GM21576 (cell line): ENCODE measurements around the gene SH3BP4.

Experiments used
- ATAC-seq: cut with Tn5 transposase; IDR thresholded peaks from one replicate; pipeline ENCODE4 v1.9.1; 2021; ENCODE audit warnings: mild to moderate bottlenecking, moderate library complexity; ENCODE audit not compliant: unreplicated experiment

The SH3BP4 gene

GRCh38 chr2:234982096-234982834, 30.4 kb downstream of the SH3BP4 start:
- no peak for ATAC-seq

- no peak for ATAC-seq
These were observed 31.4 kb downstream of the SH3BP4 start for GRCh38 chr2:234983011-234983726.

DNA sequence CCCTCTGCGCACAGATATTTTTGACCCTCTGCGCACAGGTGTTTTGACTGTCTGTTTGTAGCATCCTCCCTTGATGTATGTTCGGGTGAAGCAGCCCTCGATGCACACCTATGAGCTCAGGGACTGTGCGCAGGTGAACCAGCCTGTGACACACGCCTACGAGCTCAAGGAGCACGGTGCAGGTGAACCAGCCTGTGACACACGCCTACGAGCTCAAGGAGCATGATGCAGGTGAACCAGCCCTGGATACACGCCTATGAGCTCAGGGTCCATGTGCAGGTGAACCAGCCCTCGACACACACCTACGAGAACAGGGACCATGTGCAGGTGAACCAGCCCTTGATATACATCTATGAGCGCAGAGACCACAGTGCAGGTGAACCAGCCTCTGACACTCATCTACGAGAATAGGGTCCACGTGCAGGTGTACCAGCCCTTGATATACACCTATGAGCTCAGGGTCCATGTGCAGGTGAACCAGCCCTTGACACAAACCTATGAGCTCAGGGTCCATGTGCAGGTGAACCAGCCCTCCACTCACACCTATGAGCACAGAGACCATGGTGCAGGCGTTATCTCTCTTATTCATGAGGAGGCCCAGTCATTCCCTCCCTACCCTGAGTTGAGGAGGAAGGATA, 33.9 kb downstream of the SH3BP4 start:
- no peak for ATAC-seq

DNA sequence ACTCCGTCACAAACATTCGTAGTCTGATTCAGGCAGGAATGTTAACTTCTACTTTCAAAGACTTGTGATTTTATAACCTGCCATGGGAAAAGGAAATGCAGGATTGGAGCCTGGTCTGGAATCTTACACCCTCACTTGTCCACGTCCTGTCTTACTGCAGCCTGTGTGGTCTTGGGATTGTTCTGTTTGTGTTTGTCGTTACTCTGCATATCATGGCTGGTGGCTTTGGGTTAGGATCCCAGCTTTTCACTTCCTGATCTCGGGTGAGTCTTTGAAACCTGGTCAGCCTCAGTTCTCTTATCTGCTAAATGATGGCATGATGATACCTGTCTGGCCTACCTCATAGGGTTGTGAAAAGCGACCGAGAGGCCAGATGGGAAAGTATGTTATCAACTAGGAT, 34.6 kb downstream of the SH3BP4 start:
- ATAC-seq: no peak

- ATAC-seq: no peak
These were observed 35.3 kb downstream of the SH3BP4 start for GRCh38 chr2:234986876-234987720.

GRCh38 chr2:234987754-234988153, 35.9 kb downstream of the SH3BP4 start:
- no peak for ATAC-seq

DNA sequence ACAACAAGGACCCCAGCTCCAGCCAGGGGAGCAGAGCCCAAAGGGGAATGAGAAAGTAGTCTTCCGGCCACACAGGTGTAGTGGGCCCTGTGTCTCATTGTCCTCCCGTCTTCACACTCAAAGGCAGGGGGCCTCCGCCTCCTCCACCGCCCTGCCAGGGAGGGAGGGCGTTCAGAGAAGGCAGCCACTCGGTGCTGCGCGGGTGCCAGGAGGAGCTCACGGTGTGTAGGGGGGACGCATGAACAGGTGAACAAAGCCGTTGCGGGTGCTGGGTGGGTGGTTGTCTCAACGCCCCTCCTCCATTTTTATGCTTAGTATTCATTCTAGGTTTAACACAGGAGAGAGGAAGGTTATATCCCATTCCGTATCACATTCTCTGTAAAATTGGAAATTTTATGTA, 36.7 kb downstream of the SH3BP4 start:
- ATAC-seq: no peak

DNA sequence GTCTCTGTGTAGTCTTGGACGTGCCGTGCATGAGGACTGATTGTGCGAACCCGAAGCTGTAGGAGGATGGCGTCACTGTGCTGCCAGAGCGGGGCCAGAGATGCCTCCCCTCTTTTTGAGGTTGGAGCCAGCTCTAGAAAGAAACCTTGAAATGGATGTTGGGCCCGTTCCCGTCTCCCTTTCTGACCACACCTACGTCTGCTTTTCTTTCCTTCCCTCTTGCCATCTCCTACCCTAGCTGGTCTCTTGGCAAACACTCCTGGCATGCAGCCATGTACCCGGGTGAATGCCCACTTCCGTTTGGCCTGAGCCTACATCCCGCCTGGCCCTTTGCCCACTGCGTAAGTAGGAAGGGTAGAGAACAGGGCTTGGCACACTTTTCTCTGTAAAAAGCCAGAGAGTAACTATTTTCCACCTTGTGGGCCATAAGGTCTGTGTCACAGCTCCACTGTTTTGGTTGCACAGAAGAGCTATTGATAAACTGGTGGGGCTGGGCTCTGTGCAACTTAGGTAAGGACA, 37.4 kb downstream of the SH3BP4 start:
- no peak for ATAC-seq

DNA sequence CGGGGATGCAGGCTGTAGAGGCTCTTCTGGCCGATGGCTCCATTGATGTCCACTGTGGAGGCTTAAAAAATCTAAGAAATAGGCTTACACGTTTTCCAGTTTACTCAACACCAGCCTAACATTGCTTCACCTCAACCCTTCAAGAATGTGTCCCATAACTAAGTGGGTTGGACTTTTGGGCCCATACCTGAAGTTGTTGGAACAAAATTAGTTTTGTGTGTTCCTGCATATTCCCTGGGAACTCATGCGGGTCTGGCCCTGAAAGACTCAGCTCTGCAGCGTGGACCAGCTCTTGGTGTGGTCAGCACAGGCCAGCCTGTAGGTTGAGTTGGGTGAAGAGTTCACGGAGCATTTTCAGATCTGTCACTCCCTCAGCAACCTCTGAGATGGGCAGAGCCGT, 38.5 kb downstream of the SH3BP4 start:
- no peak for ATAC-seq

DNA sequence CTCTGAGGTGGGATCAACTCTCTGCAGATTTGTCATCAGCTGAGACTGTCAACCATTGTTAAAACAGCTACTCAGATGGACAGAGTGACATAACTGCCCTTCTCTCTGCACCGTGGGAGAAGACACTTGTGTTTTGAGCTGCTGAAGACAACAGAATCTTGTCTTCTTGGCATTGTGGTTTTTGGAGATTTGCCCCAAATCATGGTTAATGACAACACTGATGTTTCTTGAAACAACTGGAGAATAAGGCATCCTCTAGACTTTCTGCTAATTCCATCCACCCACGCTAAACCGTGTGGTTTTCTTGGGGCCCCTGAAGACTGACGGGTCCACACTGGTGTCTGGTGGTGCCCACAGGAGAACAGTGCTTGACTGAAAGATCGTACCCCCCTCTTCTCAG, 39.5 kb downstream of the SH3BP4 start:
- no peak for ATAC-seq

- no peak for ATAC-seq
These were observed 40.0 kb downstream of the SH3BP4 start for GRCh38 chr2:234991793-234992192.

GRCh38 chr2:234992196-234992595, 40.4 kb downstream of the SH3BP4 start:
- no peak for ATAC-seq

DNA sequence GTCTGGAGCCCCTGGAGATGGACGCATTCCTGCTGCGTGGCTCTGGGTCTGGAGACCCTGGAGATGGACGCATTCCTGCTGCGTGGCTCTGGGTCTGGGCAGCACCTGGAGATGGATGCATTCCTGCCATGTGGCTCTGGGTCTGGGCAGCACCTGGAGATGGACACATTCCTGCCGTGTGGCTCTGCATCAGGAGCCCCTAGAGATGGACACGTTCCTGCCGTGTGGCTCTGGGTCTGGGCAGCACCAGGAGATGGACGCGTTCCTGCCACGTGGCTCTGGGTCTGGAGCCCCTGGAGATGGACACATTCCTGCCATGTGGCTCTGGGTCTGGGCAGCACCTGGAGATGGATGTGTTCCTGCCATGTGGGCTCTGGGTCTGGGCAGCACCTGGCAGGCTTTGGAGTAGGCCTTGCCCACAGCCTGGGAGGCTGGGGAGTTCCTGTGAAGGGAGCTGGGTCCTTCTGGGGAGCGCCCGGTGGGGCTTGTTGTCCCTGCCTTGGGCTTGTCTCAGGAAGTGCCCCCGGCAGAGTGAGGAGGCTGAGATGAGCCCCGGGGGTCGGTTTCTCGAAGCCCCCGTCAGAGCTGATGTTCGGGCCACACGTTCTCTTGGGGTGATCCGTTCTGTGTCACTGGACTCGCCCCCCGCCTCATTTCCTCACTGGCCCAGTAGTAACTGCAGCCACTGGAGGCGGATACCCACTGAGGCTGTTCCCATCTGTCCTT, 41.0 kb downstream of the SH3BP4 start:
- no peak for ATAC-seq

DNA sequence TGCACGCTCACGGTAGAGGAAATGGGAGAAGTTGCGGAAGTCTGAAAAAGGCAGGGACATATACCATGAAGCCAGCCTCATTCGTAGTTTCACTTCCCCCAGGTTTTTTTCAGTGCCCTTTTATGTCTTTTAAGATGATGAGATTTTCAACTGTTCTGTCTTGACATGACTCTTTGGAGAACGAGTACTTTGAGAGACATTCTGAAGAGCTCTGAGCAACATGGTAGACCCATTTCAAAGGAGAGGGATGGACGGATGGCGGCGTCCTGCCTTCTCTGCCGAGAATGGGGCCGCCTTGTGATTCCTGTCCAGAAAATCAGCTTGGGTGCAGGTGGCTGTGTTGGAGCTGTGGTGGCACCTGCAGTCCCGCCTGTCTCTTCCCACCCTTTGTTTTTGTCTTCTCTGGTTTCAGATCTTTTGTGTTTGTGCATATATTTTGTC, 41.7 kb downstream of the SH3BP4 start:
- no peak for ATAC-seq

DNA sequence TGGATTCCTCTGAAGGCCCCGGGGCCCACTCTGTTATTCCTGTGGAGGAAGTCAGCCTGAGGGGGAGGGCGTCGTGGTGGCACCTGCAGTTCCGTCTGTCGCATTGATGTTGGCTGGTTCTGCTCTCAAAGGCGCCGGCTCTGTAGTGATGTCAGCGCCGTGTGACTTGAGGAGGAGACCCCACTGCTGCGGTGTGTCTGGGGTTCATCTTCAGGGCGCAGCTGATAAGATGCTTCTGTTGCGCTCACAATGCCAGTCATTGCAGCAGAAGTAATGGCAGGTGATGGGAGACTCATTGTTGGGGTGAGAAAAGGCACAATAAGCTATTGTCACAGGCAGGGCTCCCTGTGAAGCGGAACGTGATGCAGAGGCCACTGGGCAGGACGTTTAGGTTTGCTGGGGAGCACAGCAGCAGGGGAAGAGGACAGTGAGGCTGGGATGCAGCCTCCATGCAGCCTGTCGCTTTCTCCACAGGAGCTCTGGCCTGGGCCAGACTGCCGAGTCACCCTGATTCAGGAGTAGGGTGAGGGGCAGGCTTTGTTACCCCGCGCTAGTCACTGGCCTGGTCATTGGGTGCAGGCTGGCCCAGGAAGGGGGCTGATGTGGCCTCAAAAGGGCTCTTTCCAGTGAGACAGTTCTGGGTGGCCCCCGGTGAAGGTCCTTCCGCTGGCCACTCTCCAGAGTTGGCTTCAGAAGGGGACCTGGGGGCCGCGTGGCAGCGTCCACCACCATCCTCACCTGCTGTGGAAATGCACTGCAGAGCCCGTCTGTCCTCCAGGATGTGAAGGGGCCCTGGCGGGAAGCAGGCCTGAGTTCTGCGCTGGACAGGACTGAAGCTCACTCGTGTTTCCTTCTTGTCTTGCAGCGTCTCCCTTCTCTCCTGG, 42.9 kb downstream of the SH3BP4 start:
- no peak for ATAC-seq

GRCh38 chr2:234995332-234996068, 43.7 kb downstream of the SH3BP4 start:
- no peak for ATAC-seq

GRCh38 chr2:234996069-234996940, 44.5 kb downstream of the SH3BP4 start:
- no peak for ATAC-seq

GRCh38 chr2:234996941-234997270, 45.1 kb downstream of the SH3BP4 start:
- no peak for ATAC-seq
